ENCODE measurements around the gene LMF2.

Gene LMF2

DNA sequence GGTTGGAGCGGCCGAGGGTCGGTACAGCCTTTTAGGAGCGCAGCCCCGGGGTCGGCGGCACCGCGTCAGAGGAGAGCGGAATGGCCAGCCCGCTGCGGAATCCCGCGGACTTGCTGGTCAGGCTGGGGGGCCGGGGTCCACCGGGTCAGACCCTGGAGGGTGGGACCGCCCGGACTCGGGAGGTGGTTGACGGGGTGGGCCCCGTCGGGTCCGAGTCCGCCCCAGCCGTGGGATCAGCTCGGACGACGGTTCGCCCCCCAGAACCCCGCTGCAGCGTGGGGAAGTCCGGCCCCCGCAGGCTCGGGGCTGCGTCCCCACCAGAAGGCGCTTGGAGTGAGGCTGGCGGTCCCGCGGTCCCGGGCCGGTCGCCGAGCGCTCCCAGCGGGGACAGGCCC is 26.5 kb downstream of the LMF2 start:
- no peak for DNase-seq

DNA sequence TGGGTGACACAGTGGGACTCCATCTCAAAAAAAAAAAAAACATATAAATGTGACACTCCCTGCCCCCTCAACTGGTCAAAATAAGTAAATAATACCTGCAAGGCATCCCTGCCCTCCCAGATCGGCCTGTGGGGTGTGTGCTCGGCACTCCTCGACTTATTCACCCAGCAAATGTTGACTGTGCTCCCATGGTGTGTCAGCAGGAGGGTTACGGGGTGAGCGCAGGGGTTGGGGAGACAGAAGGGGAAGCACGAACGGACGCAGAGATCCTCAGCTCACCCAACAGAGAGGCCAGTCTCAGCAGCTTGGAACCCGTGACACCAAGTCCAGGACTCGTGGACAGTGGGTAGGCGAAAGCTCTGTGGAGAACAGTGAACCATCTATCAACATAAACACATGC is 27.8 kb downstream of the LMF2 start:
- DNase-seq: no peak

DNA sequence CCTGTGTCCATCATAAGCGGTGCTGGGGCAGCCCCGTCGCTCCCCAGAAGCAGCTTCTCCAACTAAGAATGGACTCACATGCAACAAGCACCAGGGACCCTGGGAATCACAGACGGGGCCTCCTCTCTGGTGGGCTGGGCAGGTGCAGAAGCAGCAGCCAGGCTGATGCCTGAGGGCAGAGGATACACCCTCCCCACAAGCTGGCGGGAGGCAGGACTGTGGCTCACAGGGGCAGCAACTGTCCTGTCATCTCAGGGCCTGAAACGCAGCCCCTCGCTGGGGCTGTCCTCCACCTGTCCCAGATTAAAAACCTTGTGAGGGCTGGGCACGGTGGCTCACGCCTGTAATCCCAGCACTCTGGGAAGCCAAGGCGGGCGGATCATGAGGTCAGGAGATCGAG is 29.6 kb downstream of the LMF2 start:
- no peak for DNase-seq

DNA sequence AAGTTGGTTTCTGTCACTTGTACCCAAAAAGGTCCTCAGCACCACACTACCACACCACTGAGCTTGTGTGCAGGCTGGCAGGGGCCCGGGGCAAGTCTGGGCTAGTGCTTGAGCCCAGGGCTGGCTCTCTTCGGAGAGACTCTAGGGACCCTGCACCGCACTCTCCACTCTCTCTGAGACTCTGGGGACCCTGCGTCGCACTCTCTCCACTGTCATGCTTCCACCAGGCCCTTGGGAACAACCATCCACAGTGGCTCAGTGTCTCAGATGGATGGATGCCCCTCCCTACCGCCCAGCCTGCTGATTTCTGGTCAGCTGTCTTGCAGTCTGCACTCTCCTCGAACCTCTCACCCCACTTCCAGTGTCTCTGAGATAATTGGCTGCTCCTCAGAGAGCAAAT is 30.6 kb downstream of the LMF2 start:
- DNase-seq: peak; percentile 89

DNA sequence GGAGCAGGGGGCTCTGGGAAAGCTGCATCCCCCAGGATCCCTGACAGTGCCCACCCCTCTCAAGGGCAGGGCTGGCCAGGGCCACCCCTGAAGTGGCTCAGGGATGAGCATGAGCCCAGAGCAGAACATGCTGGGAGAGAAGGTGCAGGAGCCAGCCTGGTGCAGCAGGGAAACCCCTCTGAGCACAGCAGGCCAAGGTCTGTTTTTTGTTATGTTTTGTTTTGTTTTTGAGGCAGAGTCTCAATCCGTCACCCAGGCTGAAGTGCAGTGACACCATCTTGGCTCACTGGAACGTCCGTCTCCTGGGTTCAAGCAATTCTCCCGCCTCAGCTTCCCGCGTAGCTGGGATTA is 31.9 kb downstream of the LMF2 start:
- no peak for DNase-seq

DNA sequence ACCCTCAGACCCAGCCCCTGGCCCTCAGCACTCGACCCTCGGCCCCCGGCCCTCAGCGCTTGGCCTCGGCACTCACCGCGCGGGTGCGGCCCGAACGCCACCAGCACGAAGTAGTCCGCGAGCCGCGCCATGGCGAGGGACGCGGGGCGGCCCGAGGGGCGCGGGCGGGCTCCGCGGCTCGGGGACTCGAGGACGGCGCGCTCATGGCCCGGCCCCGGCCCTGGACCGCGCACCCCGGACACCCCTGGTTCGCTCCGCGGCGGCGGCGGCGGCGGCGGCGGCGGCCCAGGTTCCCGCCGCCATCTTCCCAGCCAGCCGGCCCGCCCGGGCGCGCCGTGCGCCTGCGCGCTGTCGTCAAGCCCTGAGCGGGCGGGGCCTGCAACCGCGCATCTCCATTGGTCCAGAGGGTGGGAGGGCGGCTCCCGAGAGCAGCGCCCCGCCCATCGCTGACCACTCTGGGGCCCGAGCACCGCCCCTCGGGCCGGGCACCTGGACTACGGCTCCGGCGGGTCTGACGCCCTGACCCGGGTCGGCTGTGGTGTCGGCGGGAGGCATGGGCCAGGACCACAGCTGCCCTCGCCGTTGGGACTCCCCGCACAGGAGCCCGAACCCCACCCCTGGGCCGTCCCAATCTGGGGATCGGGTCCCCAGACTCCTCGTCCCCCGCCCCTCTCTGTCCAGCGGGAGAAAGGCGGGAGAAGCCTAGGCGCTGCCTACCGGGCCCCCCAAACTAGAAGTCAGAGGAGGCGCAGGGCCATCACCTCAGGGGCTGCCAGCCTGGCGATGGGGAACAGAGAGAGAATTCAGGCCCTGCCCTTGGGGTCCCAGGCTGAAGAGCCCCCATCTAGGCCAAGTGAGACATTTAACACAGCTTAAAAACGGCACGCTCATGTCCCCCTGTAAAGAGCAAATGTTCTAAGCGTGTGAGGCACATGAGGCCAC is 32.5 kb downstream of the LMF2 start, which contains the start of gene SBF1:
Gene SBF1, minus strand, starts transcription at position 326 of the 942 bp plus-strand sequence. Its CDS starts 195 bp downstream, at position 131.
- DNase-seq: peak; percentile 86

DNA sequence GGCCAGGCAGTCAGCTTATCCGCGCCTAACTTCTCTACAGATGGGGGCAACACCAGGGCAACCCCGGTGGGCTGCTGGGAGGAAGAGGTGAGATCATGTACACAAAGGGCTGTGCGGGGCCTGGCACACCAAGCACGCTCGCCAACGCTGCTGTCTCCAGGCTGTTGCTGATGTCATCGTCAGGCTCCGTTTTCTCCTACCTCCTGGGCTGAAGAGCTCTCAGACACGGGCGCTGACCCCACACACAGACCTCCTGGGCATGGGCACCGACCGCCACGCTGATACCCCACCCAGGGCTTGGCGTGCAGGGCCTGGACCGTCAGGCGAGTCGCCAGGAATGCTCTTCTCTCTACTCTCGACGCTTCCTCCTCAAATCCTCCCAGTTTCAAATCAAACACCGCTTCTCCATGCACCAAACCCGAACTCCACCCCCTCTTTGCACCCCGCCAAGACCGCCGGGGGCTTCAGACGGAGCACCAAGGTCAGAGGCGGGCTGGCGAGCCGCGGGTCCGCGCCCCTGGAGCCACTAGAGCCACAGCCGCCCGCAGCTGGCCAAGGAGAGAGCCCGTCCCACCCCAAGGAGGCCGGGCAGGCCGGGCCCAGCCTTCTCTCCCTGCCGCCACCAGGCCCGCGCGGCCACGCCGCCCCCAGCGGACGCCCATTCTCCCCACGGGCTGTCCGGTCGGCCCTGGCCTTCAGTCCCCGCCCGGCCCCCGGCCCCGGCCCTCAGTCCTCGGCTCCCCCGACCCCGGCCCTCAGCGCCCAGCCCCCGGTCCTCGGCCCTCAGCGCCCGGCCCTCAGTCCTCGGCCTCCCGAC is 33.4 kb downstream of the LMF2 start:
- DNase-seq: no peak

DNA sequence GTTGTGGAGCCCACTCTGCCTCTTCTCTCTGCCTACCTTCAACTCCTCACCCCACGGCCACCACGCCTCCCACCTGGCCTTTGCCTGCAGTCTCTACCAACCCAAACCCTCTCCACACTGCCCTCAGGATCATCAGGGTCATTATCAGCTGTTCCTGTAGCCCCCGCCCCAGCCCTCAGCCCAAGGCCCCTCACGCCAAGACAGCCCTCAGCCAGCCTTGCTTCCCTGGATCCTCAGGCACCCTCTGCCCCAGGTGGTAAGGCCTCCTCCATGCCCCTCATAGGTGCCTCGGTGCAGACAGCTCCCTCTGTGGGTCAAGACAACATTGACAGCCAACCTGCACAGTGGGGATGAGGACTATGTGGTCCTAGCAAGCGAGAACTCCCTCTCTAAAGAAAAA is 34.4 kb downstream of the LMF2 start:
- peak; percentile 36 for DNase-seq

DNA sequence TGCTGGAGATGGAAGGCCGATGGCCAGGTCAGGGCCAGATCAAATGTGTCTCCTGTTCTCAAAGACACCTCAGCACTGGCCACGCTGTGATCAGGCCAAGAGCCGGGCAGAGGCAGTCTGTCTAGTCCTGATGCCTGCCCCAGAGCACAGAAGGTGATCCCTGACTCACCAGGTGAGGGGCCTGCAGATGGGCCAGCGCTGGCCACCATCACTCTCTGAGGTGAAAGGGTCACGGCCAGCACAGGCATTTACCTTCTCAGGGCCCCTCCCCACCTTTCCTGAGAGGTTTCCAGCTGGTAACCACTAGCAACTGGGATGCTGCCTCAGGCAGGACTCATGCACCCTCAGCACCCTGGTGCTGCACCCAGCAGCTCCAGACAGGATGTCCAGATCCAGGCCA is 35.5 kb downstream of the LMF2 start:
- no peak for DNase-seq

DNA sequence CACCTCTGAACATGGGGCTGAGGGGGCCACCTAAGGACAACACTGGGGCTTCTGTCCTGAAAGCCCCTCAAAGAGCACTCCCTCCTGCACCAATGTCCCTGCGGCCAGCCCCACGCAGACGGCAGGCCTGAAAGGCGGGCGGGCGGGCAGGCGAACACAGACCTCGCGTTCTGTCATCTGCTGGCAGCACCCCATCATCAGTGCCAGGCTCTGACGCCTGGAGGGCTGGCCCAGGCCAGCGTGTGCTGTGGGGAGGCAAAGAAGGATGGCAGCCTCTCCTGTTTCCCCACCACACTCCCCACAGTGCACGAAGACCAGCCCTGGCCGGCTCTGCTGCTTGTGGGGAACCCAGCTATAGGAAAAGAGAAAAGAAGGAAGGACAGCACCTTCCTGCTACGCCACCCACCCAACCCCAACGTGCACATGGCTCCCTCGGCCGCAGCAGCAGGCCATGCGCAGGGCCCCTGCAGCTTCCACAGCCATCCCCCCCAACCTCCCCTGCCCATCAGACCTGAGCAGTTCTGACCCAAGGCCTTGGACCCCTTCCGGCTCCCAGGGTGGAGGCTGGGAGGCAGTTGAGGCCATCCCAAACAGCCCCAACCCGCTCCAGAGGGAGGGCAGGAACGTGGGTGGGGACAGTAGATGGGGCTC is 36.2 kb downstream of the LMF2 start:
- DNase-seq: no peak

DNA sequence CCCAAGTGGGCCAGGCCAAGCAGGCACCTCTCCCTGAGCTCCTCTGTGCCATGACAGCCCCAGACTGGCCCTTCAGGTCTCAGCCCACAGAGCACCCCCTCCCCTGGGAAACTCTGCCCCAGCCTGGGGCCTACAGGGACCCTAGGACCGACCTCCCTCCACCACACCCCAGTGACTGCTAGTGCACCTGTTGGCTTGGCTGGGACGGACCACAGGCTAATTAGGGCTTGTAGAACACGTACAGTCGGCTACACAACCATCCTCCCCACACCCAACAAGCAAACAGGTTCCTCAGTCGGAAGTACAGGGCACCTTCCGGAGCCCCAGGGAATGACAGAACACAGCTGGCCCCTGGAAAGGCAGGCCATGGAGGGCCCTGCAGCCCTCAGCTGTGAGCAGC is 37.0 kb downstream of the LMF2 start:
- no peak for DNase-seq

DNA sequence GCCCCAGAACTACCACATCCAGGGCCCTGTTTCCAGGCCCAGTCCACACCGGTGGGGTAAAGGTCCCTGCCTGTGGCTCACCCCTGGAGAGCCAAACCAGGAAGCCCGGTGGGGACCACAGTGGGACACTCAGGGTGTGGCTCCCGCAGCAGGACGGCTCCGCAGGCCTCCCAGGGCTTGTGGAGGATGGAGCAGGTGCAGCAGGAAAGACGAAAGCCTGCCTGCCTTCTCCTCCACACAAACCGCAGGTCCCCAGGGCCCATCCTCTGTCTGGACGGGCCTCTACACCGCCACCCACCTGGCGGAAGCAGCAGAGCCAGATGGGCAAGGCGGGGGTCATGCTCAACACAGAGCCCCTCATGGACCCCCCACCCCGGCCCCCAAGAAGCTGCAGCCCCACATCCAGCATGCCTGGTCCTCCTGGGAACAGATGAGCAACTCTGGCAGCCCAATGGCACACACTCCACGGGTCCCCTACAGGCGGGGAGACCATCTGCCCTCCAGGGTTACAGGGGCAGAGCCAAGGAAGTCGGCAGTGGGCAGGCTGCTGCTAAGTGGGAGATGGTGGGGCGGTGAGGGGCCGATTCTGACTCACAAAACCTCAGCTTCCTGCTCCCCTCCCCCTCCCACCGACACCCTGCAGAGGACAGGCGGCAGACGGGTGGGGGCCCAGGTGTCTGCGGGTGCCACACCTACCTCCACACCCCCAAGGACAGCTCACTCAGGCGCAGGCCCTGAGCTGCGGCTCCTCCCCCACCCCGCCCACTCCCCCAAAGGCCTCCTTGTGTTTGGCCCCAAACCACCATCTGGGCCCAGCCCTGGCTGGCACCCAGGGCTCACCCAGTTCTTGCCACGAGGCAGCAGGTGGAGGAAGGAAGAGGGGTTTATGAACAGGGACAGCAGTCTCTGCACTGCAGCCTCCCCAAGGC is 37.9 kb downstream of the LMF2 start:
- DNase-seq: peak; percentile 84

DNA sequence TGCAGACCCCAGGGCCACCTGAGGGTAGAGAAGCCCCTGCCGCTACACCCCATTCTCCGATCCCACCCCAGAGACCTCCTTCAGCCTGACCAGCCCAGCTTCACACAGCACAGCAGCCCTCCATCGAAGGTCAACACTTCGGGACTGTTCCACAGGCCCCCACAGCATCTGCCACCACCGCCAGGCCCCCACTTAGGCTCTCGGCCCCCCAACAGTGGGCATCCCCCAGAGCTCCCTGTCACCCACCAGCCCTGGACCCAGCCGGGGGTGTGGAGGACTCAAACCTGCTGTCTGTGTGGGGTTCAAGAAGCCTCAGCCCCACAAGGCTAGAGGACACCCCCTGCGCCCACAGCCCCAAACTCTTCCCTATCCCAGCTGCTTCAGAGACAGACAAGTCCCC is 38.9 kb downstream of the LMF2 start:
- no peak for DNase-seq

DNA sequence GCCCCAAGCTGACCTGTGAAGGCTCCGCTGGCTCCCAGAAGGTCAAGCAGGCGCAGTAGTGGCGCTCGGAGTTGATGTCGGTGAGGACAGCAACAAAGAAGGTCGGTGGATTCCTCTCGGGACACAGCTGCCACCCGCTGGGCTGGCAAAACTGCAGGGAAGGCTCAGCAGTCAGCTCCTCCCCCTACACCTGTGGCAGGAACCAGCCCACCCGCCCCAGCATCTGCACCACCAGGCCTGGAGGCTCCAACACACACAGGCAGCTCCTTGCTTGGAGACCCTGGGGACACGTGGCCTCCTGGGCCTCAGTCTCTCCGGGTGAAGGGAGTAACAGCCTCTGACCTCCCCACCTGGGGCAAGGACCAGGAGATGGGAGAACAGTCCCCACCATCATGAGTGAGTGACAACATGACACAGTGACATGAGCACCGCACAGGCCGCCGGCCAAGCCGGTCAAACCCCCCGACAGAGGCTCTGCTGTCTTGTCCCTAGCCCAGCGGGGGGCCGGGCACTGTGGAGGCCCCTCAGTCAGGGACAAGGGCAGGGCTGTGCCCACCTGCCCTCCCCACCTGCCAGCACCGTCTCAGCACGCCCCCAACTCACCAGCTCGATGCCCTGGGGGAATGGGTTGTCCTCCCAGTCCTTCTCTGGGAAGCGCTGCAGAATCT is 39.6 kb downstream of the LMF2 start:
- DNase-seq: no peak

DNA sequence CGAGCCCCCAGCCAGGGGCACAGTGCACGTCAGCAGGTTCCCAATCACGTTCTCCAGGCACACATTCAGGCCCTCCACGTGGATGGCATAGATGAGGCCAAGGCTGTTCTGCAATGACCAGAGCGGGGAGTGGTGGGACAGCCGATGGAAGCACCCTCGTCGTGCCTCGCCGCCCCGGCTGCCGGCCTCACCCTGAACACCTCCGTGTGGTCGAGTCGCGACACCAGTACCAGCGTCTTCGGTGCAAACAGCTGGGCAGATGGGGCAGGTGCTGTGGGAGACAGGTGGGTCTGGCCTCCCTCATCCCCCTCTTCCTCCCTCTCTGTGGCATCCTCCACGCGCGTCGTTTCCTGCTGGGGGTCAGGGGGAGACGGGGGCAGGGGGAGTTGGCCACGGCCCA is 40.2 kb downstream of the LMF2 start:
- no peak for DNase-seq

DNA sequence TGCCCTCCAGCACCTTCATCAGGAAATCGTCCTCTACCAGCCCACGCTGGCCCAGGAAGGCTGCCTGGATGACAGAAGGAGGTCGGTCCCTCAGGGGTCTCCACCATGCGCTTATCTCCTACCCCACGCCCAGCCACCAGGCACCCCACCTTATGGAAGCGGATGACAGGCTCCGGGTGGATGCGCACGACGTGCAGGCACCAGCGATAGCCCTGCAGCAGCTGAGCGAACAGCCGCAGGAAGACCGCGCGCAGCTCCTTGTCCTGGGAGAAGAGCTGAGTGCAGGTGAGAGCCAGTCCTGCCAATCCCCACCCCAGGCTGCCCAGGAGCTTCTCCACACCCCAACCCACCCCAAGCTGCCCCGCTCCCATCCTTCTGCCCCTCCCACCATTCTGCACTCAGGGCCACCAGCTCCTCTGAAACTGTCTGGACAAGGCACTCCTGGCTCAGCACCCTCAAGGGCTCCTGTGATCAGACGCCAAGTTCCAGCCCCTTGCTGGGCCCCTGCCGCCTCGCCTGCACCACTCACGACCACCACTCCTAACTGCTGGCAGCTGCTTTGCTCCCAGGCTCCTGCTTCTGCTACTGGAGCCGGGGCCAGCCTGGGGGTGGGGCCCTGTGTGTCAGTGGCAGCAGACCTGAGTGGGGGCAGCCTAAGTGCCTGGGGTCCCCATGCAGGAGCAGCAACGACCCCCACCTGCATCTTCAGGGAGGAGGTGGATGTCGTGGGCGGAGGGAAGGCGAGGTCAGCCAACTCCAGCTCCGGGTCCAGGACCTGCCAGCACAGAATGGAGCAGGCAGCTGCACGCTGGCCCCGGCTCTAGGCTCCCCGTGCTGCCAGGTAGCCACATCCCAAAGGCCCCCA is 42.2 kb downstream of the LMF2 start:
- DNase-seq: no peak

DNA sequence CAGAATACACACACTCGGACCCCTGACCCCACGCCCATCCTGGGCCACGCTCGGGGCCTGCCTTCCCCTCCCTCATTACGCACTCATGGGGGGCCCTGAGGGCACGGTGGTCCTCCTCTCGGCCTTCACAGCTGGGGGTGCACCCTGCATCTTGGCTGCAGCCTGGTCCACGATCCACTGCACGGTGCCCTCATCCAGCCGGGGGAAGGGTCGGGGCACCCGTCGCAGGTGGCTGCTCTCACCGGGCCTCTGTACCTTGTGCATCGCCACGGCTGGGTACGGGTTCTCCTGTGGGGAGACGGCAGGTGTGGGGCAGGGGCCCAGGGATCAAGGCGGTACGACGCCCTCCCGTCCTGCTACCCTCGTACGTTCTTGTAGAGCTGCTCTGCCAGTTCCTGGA is 43.1 kb downstream of the LMF2 start:
- DNase-seq: no peak

DNA sequence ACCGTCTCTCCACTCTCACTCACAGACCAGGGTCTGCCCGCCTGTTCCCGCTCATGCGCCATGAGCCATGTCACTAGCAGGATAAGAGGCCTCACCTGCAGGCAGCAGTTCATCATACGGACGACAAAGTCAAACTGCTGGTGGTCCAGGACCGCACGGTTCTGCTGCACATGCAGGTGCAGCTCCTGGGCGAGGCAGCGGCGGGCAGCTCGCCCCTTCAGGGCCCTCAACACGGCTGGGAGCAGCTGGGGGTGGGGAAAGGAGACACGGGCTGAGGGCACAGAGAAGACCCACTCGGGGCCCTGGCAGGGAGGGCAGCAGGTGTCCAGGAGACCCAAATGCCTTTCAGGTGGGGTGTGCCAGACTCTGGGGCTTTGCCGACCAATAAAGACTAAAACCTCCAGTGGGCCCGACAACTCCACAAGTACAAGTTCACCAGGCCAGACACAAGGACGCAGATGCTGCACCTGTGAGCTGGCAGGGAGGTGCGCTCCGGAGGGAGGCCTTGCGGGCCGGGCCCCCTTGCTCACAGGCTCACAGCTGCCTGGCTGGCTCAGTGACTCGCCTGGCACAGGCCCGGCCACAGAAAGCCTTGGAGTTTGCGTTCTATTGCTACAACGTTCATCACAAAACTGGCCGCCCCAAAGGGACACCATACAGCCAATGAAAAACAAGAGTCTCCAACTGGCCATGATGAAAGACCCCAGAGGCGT is 44.2 kb downstream of the LMF2 start:
- no peak for DNase-seq

DNA sequence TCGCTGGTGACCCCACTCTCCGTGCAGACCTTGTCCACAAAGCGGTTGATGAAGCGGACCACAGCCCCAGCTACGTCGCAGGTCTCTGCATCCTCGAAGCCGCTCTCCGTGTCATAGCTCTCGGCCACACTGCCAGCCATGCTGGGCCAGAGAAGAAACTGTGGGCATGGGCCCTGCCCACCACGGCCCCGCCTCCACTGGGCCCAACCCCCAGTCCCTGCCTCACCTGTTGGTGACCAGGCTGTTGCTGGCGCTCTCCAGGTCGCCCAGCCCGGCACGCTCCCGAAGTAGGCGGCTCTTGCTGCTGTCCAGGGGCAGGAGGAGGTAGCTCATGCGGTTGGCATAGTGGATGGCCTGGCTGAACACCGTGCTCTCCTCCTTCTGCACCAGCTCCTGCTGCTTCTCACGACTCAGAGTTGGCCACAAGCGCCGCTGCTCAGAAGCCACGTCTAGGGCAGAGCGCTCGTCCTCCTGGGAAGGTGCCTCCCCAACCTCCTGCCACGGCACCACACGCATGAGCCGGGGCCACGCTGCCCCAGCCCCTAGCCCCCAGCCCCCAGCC is 45.4 kb downstream of the LMF2 start:
- no peak for DNase-seq

DNA sequence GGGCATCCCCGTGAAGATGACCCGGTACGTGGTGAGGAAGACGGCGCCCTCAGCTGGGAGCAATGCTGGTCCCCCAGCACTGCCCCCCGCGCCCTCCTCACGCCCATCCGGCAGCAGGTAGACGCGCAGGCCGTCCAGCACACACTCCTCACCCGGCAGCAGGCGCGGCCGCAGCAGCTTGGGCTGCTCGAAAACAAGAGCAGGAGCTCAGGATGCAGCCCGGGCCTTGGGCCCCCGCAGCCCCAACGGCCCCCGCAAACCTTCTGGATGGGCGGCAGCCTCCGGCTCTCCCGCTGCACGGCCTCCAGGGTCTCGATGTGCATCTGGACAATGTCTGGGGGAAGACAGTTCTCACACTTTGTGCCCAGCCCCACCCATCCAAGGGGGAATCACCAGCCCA is 46.0 kb downstream of the LMF2 start:
- DNase-seq: no peak

Data from NCI-H1436 (cell line).